ENCODE measurements around the gene SNRNP70.
A peak's percentile ranks its signal among the peaks of the same experiment; 100 is the strongest.

The SNRNP70 gene

DNA sequence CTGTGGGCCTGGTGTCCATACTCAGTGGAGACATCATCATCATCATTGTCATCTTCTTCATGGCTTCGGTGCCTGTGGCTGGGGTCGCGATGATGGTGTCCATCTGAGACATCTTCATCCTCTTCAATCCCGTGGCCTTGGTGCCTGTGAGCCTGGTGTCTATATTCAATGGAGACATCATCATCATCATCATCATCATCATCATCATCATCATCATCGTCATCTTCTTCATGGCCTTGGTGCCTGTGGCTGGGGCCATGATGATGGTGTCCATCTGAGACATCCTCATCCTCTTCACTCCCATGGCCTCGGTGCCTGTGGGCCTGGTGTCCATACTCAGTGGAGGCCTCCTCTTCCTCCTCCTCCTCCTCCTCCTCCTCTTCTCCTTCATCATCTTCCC, 69.0 kb downstream of the SNRNP70 start:
- Histone ChIP-seq H3K4me3 (no peak overlapping the region), H3K9me3 (no peaks in the 10 kb centered on the region), H3K4me1 (peaks cover 0 to 58% (median 38%) of the 10 kb centered on the region in 4 donors), H3K27me3 (no peaks in the 10 kb centered on the region), H3K36me3 (no peaks in the 10 kb centered on the region), H3K27ac (peak overlapping the region; percentile 66 to 72)
- DNase-seq: no peak
- intact Hi-C loops (cut with DNase I; ENCODE audit: low total_unique reads): loop anchor here (5.0 kb wide), 1 partner anchor 37 kb away; the partner anchor contains the start of genes C19orf73 and PPFIA3
- TF ChIP-seq, protein P1, sequence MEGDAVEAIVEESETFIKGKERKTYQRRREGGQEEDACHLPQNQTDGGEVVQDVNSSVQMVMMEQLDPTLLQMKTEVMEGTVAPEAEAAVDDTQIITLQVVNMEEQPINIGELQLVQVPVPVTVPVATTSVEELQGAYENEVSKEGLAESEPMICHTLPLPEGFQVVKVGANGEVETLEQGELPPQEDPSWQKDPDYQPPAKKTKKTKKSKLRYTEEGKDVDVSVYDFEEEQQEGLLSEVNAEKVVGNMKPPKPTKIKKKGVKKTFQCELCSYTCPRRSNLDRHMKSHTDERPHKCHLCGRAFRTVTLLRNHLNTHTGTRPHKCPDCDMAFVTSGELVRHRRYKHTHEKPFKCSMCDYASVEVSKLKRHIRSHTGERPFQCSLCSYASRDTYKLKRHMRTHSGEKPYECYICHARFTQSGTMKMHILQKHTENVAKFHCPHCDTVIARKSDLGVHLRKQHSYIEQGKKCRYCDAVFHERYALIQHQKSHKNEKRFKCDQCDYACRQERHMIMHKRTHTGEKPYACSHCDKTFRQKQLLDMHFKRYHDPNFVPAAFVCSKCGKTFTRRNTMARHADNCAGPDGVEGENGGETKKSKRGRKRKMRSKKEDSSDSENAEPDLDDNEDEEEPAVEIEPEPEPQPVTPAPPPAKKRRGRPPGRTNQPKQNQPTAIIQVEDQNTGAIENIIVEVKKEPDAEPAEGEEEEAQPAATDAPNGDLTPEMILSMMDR (IDR thresholded peaks at IDR 0.05): no peak

DNA sequence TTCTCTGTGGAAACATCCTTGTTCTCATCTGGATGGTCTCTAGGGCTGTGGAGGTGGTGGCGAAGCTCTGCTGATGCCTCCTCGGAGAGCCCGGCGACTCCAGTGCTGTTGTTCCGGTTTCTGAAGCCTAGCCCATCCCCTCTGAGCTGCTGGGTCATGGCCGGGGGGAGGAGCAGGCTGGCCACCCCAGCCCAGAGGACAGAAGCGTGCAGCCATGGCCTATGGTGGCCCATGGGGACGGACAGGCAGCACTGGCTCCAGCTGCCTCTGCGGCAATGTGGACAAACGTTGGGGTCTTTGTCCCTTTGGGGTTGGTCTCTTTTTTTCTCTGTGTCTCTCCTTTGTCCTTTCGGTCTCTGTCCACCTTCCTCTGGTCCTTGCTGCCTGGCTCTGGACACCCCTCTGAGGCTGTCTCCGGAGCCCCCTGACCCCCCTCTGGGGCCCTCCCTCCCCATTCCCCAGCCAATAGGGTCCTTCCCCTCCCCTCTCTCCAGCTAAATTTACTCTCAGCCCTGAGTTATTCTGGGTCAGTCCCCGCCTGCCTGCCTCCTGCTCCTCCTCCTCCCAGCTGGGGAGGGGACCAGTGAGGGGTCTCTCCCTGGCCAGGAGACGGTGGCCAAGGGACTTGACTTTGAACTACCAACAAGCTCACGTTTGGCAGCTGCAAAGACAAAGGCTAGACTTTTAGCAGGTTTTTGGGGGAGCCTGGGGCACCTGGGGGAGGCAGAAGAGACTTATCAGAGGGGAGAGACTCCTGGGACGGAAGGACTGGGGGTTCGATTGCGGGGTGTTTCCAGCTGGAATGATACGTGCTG, 70.0 kb downstream of the SNRNP70 start, which contains the start of gene HRC:
Gene HRC, minus strand, starts transcription at position 392 of the 815 bp plus-strand sequence. Its CDS starts 159 bp downstream, at position 233.
- Histone ChIP-seq H3K4me3 (peak within 1 kb of the TSS; percentile 3 to 32), H3K36me3 (no peaks in the 10 kb centered on the region), H3K9me3 (no peaks in the 10 kb centered on the region), H3K4me1 (peaks cover 0 to 53% (median 45%) of the 10 kb centered on the region in 4 donors), H3K27me3 (no peaks in the 10 kb centered on the region), H3K27ac (peak within 1 kb of the TSS; percentile 66 to 72)
- intact Hi-C loops (cut with DNase I; ENCODE audit: low total_unique reads): no loop called here
- TF ChIP-seq, protein P1 (IDR thresholded peaks at IDR 0.05): no peak
- DNase-seq: peak in 1 of 2 donors; percentile 41

DNA sequence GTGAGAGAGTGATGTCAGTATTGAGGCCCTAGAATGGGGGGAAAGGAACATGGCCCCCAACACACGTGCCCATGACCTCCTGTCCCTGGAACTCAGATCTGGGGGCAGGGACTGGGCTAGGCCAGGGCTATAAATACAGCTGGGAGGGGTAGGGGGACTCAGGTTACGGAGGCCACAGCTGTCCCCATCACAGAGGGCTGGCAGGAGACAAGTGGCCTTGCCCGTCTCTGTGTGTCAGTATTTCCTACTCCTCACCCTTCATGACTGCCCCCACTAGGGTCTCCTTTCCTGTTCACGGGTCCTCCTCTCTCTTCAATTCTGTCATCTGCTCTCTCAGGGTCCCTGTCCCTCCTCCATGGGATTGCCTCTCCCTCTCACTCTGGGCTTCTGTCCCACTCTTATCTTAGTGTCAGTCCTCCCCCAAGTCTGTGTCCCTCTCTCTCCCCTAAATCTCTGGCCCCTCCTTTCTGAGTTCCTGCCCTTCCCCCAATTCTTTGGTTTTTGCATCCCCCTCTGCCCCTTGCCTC, 70.6 kb downstream of the SNRNP70 start:
- Histone ChIP-seq H3K4me3 (peak overlapping the region; percentile 3 to 32), H3K27ac (peak overlapping the region; percentile 66 to 72)
- no peak for DNase-seq

DNA sequence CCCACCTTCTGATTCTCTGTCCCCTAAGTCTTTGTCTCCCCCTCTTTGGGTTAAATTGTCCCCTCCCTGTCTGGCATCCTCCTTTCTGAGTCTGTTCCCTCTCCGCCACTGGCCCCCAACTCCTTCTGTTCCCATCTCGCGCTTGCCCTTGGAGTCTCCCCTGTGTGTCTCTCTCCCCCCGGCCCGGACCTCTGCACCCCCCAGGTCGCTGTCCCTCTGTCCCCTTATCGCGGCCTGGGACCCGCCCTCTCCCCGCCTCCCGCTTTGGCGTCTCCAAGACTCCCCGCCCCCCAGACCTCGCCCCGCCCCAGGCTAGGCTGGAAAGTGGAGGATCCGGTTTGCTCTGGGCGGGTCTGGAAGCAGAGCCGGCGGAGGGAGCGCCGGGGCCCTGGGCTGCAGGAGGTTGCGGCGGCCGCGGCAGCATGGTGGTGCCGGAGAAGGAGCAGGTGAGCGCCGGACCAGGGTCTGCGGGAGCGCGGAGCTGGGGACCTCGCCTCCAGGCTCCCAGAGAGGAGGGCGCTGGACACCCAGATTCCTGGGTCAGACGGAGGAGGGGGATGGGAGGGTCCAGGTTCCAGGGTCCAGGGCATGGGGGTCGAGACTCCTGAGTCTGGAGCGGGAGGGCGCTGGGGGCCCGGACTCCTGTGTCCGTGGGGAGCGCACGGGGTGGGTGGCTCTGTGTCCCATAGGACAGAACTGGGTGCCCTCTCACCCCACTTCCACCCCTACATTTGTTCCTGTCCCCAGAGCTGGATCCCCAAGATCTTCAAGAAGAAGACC, 72.4 kb downstream of the SNRNP70 start, which contains the start of gene TRPM4:
Gene TRPM4, plus strand, starts transcription at position 348 of the 780 bp plus-strand sequence. Its CDS starts 75 bp downstream, at position 423.
- Histone ChIP-seq H3K4me3 (peak within 1 kb of the TSS; percentile 82 to 100), H3K36me3 (peaks cover 0 to 6% (median 5%) of the 10 kb centered on the region in 3 donors), H3K27me3 (no peaks in the 10 kb centered on the region), H3K4me1 (peaks cover 0 to 44% (median 28%) of the 10 kb centered on the region in 4 donors), H3K9me3 (no peaks in the 10 kb centered on the region), H3K27ac (peak within 1 kb of the TSS; percentile 90 to 94)
- intact Hi-C loops (cut with DNase I; ENCODE audit: low total_unique reads): no loop called here
- peak; percentile 91 to 95 for DNase-seq
- TF ChIP-seq, protein P1 (IDR thresholded peaks at IDR 0.05): no peak

More for the DNA sequence above, 70.6 kb downstream of the SNRNP70 start:
- peaks cover 0 to 55% (median 41%) of the 10 kb centered on the region in 4 donors for H3K4me1 ChIP-seq
- intact Hi-C loops (cut with DNase I; ENCODE audit: low total_unique reads): no loop called here
- H3K36me3 ChIP-seq: no peaks in the 10 kb centered on the region
- no peaks in the 10 kb centered on the region for H3K9me3 ChIP-seq
- TF ChIP-seq, protein P1 (IDR thresholded peaks at IDR 0.05): no peak
- no peaks in the 10 kb centered on the region for H3K27me3 ChIP-seq
